GM12873 (cell line): Measurements from ENCODE around the gene POLH.

Experiments
- TF ChIP-seq, protein P1 (sequence below): IDR thresholded peaks from 2 replicates; pipeline ENCODE4 v1.5.1; 2012; ENCODE audit warnings: low read depth, mild to moderate bottlenecking, moderate library complexity, low read length, control low read depth; ENCODE audit not compliant: insufficient read depth; ENCODE audit errors: missing control alignments

Gene POLH

DNA sequence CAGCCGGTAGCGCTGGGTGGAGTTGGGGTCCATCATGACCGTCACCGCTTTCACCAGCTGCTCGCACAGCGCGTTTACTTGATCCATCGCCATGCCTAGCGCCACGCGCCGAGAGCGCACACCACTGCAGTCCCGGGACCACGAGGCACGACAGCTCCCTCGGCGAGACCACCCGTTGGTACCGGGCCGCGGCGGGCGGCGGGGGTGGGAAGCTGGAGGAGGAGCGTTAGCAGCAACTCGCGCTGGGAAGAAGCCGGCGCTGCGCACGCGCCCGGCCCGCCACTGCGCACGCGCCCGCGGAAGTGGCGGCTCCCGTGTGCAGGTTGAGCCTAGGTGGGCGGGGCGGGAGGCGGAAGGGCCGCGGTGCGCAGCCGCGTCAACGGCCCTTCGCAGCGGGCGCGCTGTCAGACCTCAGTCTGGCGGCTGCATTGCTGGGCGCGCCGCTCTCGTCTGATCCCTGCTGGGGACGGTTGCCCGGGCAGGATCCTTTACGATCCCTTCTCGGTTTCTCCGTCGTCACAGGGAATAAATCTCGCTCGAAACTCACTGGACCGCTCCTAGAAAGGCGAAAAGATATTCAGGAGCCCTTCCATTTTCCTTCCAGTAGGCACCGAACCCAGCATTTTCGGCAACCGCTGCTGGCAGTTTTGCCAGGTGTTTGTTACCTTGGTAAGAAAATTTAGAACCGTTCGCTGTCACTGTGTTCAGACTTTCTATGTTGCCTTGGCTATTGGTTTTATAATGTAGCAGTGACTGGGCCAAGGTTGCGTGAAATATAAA is at the start of gene POLH, which contains the start of gene XPO5:
TSS of gene POLH (plus strand) at position 414 of the 780 bp plus-strand sequence. CDS start 6,135 bp downstream, outside the sequence.
TSS of gene XPO5 (minus strand) at position 267 of the 780 bp plus-strand sequence. CDS start at position 93, 174 bp downstream.
- TF ChIP-seq, protein P1, sequence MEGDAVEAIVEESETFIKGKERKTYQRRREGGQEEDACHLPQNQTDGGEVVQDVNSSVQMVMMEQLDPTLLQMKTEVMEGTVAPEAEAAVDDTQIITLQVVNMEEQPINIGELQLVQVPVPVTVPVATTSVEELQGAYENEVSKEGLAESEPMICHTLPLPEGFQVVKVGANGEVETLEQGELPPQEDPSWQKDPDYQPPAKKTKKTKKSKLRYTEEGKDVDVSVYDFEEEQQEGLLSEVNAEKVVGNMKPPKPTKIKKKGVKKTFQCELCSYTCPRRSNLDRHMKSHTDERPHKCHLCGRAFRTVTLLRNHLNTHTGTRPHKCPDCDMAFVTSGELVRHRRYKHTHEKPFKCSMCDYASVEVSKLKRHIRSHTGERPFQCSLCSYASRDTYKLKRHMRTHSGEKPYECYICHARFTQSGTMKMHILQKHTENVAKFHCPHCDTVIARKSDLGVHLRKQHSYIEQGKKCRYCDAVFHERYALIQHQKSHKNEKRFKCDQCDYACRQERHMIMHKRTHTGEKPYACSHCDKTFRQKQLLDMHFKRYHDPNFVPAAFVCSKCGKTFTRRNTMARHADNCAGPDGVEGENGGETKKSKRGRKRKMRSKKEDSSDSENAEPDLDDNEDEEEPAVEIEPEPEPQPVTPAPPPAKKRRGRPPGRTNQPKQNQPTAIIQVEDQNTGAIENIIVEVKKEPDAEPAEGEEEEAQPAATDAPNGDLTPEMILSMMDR = peak; percentile 38

DNA sequence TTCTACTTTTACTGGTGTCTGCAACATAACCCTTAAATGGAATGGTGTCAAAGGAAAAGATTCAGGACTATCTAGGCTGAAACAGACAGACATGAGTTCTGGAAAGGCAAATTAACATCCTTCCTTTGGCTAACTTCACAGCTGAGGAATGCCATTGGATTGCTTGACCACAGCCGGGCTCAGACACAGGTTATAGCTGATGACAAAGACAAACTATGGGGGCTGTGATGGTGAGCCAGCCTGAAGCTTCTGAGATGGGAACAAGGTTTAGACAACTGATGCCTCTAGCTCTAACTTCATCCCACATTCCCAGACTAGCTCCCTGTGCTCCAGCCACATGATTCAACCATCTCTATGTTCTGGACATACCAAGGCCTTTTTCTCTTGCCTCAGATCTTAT is 43.8 kb upstream of the POLH start:
- TF ChIP-seq, protein P1 = no peak

DNA sequence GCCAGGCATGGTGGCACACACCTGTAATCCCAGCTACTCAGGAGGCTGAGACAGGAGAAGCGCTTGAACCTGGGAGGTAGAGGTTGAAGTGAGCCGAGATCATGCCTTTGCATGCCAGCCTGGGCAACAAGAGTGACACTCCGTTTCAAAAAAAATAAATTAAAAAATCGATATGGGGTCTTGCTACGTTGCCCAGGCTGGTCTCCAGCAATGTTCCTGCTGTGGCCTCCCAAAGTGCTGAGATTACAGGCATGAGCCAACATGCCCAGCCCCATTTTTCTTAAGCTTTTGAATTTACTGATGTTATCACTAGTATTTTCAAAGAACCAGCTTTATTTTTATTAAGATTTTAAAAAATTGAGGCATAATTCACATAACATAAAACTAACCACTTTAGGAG is 35.5 kb upstream of the POLH start:
- TF ChIP-seq, protein P1 = no peak

DNA sequence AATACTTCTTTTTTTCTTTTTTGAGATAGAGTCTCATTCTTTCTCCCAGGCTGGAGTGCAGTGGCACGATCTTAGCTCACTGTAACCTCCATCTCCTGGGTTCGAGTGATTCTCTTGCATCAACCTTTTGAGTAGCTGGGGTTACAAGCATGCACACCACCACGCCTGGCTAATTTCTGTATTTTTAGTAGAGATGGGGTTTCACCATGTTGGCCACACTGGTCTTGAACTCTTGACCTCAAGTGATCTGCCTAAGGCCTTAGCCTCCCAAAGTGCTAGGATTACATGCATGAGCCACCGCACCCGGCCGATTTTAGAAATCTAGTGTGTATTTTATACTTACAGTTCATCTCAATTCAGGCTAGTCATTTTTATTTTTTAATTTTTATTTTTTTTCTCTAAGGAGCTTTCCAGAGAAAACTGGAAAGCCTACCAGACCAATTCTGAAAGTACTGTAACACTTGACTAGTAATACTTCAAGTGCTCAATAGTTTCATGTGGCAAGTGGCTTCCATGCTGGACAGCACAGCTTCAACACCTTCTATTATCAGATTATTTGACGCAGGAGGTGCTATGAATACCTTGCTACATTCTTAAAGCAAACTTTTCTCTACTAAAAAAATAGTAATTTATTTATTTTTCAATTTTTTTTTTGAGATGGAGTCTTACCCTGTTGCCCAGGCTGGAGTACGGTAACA is 34.1 kb upstream of the POLH start:
- TF ChIP-seq, protein P1 = no peak

DNA sequence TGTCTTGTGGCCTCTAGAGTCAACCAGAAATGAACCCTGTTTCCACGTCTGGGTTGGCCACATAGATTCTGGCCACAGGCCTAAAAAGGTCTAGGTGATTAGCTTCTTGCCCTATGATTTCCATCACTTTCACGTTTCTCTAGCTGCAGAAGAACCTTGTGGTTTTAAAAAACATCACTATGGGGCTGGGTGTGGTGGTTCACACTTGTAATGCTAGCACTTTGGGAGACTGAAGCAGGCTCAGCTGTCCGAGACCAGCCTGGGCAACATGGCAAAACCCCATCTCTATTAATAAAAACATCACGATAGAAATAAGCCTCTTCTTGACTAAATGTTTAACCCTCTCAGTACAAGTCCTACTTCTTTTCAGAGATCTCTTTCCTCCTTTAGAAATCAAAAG is 31.5 kb upstream of the POLH start:
- TF ChIP-seq, protein P1 = no peak

DNA sequence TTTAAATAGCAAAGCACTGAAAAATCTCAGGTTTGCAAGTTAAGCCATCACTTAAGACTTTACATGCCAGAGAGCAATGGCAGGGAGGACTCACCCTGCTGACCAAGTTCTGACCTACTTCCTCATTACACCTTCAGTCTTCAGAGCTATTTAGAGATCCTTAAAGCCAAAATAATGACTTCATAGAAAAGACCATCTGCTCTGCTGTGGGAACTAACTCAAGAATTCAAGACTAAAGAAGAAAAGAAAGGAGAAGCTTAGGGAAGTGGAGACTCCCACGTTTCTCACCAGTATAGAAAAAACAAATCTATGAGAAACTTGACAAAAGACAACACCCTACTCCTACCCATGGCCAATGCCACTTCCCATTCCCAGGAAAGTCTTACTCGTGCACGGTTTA is 28.8 kb upstream of the POLH start:
- TF ChIP-seq, protein P1 = no peak

DNA sequence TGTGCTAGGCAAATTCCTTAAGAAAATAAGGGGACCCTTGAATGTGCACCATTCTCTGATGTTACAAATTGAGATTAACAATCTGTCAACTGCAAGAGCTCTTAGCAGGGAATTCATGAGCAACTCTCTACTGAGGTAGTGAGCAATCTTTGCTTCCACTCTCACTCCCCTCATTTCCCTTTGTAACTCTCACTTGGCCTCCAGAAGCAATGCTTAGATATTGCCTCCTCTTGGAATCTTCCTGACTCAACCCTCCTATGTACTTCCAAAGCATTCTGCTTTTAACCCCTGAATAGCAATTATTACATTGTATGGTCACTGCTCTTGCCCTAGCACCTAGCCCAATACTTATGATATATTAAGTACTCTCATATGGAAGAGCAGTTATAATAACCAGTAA is 16.7 kb upstream of the POLH start:
- TF ChIP-seq, protein P1 = no peak
